Body of pancreas (tissue), 4 donors: ENCODE data around the gene STEEP1. TPM values are rescaled to one million over a fixed set of nuclear protein-coding genes. Genes with fewer than 3 reads are reported as not detected.

Source experiments
- ATAC-seq: fragments of 150-250 bp; one replicate; pipeline ENCODE4 v1.9.1; 2016
- DNase-seq, 4 donors: peaks; one replicate each; pipeline ENCODE4 v3.0.0-alpha.2; 2019
- H3K27ac ChIP-seq, 4 donors: fragments of 200-600 bp; sonication (generic); 1 replicate in 3 of 4; 2 replicates in 1 of 4; pipeline versions ENCODE4 v1.5.1 to v1.6.1; 2016 to 2019; ENCODE audit warnings: mild to moderate bottlenecking in 1 of 4, mixed read lengths in 1 of 4, moderate library complexity in 1 of 4
- H3K27me3 ChIP-seq, 2 donors: fragments of 200-600 bp; sonication (generic); one replicate each; pipeline ENCODE4 v1.6.0; 2016; ENCODE audit warnings: mild to moderate bottlenecking in 1 of 2
- H3K36me3 ChIP-seq, 2 donors: fragments of 200-600 bp; sonication (generic); replicated peaks in 1 of 2; 2 replicates each; pipeline ENCODE4 v1.5.1; 2016; ENCODE audit warnings: low read depth in 2 of 2; ENCODE audit not compliant: insufficient read depth in 1 of 2
- H3K4me1 ChIP-seq: fragments of 200-600 bp; sonication (generic); one replicate; pipeline ENCODE4 v1.6.0; 2016
- H3K4me3 ChIP-seq, 2 donors: fragments of 200-600 bp; sonication (generic); 1 replicate in 1 of 2; 2 replicates in 1 of 2; pipeline ENCODE4 v1.5.1; 2016 to 2019
- H3K9me3 ChIP-seq, 3 donors: fragments of 200-600 bp; sonication (generic); 1 replicate in 2 of 3; 2 replicates in 1 of 3; pipeline ENCODE4 v1.5.1; 2016
- POLR2A ChIP-seq, 3 donors: fragments of 450-650 bp; IDR thresholded peaks; one replicate each; pipeline ENCODE4 v1.6.1; 2016; ENCODE audit warnings: antibody characterized with exemption in 3 of 3, mild to moderate bottlenecking in 2 of 3
- WGBS, 2 donors: methylation state at CpG; one replicate each; pipeline ENCODE4 v1.1.5; 2017; 5-methylcytosine and 5-hydroxymethylcytosine counted together
- intact Hi-C: fragments of 100-400 bp; cut with DNase I; formaldehyde crosslinking; loops from one replicate; pipeline ENCODE4 v1.15.1; 2023
- total RNA-seq, 2 donors: library from RNA; depleted of rRNA; stranded (reverse); fragments of >200 nt; gene quantifications; one replicate each; pipeline ENCODE4 v1.1.0, GENCODE V29; 2016
- TF ChIP-seq, protein P1 (sequence below), 7 experiments: fragments of 450-650 bp in 4 of 7; fragments of 200-600 bp in 3 of 7; sonication (generic) in 3 of 7; IDR thresholded peaks; one replicate each; pipeline ENCODE4 v1.5.1; 2016 to 2019; ENCODE audit warnings: antibody characterized with exemption in 7 of 7

STEEP1 gene
- total RNA-seq, 2 donors from 2014 or later: 8.2 to 17.4 TPM

- DNase-seq (no peak), ATAC-seq (no peak)
- Histone ChIP-seq H3K9me3 (no peaks in the 10 kb centered on the region), H3K36me3 (no peaks in the 10 kb centered on the region), H3K4me1 (no peaks in the 10 kb centered on the region), H3K4me3 (no peak overlapping the region), H3K27ac (no peak overlapping the region), H3K27me3 (no peaks in the 10 kb centered on the region)
- WGBS, 2 donors: 42 to 44% methylated on average over 2 of the region's 2 CpGs
- intact Hi-C loops: no loop called here
- no peak for TF ChIP-seq POLR2A (IDR thresholded peaks at IDR 0.05)
- TF ChIP-seq, protein P1, sequence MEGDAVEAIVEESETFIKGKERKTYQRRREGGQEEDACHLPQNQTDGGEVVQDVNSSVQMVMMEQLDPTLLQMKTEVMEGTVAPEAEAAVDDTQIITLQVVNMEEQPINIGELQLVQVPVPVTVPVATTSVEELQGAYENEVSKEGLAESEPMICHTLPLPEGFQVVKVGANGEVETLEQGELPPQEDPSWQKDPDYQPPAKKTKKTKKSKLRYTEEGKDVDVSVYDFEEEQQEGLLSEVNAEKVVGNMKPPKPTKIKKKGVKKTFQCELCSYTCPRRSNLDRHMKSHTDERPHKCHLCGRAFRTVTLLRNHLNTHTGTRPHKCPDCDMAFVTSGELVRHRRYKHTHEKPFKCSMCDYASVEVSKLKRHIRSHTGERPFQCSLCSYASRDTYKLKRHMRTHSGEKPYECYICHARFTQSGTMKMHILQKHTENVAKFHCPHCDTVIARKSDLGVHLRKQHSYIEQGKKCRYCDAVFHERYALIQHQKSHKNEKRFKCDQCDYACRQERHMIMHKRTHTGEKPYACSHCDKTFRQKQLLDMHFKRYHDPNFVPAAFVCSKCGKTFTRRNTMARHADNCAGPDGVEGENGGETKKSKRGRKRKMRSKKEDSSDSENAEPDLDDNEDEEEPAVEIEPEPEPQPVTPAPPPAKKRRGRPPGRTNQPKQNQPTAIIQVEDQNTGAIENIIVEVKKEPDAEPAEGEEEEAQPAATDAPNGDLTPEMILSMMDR (IDR thresholded peaks at IDR 0.05): no peak
Observed at GRCh38 chrX:119539872-119540271, 25.3 kb downstream of the STEEP1 start.

GRCh38 chrX:119537487-119537886, 27.7 kb downstream of the STEEP1 start:
- TF ChIP-seq, protein P1 (IDR thresholded peaks at IDR 0.05): no peak
- no peak for TF ChIP-seq POLR2A (IDR thresholded peaks at IDR 0.05)
- Histone ChIP-seq H3K27me3 (no peaks in the 10 kb centered on the region), H3K27ac (no peak overlapping the region), H3K4me3 (no peak overlapping the region), H3K36me3 (no peaks in the 10 kb centered on the region), H3K9me3 (no peaks in the 10 kb centered on the region), H3K4me1 (no peaks in the 10 kb centered on the region)
- no peak for DNase-seq
- no peak for ATAC-seq
- intact Hi-C loops: no loop called here
- 50 to 53% methylated on average over 3 of the region's 3 CpGs for WGBS, 2 donors

DNA sequence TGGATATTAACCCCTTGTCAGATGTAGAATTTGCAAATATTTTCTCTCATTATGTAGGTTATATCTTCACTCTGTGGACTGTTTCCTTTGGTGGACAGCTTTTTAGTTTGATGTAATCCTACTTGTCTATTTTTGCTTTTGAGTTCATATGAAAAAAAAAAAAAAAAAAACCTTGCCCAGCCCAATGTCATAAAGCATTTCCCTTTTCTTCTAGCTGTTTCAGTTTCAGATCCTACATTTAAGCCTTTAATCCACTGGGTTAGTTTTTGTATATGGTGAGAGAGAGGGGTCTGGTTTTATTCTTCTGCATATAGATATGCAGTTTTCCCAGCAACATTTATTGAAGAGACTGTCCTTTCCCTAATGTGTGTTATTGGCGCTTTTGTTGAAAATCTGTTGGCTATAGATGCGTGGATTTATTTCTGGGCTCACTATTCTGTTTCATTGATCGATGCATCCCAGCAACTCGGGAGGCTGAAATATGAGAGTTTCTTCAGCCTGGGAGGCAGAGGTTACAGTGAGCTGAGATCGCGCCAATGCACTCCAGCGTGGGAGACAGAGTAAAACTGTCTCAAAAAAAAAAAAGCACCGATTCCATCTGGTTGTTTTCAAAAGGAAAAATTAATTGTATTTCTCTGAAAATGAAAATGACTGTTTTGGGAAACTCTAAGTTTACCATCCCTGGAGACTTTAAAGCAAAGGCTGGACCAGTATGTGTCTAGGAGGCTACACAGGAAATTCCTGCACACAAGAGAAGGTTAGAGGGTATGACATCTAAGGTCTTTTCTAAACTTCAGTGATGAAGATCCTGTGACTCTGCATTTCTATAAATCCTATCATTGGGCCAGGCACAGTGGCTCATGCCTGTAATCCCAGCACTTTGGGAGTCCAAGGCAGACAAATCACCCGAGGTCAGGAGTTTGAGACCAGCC, 35.6 kb downstream of the STEEP1 start:
- Histone ChIP-seq H3K4me1 (no peaks in the 10 kb centered on the region), H3K9me3 (no peaks in the 10 kb centered on the region), H3K36me3 (no peaks in the 10 kb centered on the region), H3K4me3 (no peak overlapping the region), H3K27me3 (no peaks in the 10 kb centered on the region), H3K27ac (no peak overlapping the region)
- TF ChIP-seq, protein P1 (IDR thresholded peaks at IDR 0.05): no peak
- TF ChIP-seq POLR2A (IDR thresholded peaks at IDR 0.05): no peak
- DNase-seq: no peak
- intact Hi-C loops: loop anchor here (10.0 kb wide), 1 partner anchor 195 kb away; no protein-coding TSS in a partner anchor
- no peak for ATAC-seq
- WGBS, 2 donors: 72 to 78% methylated on average over 8 to 9 of the region's 9 CpGs

DNA sequence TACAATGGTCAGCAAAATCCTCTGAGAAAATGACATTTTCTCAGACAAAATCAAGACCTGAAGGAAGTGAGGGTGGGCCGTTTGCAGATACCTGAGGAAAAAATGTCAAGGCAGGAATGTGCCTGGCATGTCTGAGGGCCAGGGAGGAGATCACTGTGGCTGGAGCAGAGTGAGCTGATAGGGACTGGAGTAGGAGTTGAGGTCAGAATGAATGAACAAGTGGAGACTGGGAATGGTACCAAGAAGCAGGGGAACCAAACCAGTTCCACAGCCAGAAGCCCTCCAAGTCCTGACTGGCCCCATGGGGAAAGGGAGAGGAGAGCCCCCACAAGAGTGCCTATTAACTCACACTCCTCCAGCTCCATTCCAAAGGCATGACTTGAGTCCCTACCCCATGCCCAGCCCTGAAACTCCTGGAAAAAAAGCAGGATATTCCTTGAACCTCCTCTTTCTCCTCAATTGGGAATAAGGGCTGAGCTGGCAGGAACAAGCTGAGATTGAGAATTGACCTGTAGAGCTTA, 41.5 kb downstream of the STEEP1 start:
- ATAC-seq (no peak), DNase-seq (no peak)
- TF ChIP-seq, protein P1 (IDR thresholded peaks at IDR 0.05): no peak
- no peak for TF ChIP-seq POLR2A (IDR thresholded peaks at IDR 0.05)
- H3K4me1 ChIP-seq: no peaks in the 10 kb centered on the region
- H3K36me3 ChIP-seq: no peaks in the 10 kb centered on the region
- intact Hi-C loops: loop anchor here (10.0 kb wide), 1 partner anchor 201 kb away; no protein-coding TSS in a partner anchor
- H3K27ac ChIP-seq: no peak overlapping the region
- WGBS, 2 donors: 33 to 53% methylated on average over 1 of the region's 1 CpG
- H3K4me3 ChIP-seq: no peak overlapping the region
- no peaks in the 10 kb centered on the region for H3K27me3 ChIP-seq
- H3K9me3 ChIP-seq: no peaks in the 10 kb centered on the region
